ENCODE results near the gene AKT1S1.
"Not testable (repeated sequence)": the region's sequence is repeated elsewhere in the genome, so short reads cannot be mapped to it uniquely, and the experiment has no call there.

Gene AKT1S1

DNA sequence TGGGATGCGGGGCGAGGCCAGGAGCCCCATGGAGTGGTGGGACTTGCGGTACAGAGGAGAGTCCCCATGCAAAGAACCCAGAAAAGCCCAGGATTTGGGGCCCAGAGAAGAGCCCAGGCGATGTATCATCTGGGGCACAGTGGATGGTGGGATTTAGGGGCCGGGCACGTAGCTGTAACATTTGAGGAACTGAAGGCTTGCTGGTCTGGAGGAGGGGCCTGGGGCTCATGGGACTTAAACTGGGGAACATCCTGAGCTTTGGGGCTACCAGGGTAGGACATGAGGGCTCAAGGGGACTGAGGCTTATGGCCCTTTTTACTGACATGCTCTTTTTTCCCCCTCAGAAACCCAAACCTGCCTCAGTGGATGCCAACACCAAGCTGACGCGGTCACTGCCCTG lies 45.6 kb downstream of the AKT1S1 start:
- DNase-seq = no peak

DNA sequence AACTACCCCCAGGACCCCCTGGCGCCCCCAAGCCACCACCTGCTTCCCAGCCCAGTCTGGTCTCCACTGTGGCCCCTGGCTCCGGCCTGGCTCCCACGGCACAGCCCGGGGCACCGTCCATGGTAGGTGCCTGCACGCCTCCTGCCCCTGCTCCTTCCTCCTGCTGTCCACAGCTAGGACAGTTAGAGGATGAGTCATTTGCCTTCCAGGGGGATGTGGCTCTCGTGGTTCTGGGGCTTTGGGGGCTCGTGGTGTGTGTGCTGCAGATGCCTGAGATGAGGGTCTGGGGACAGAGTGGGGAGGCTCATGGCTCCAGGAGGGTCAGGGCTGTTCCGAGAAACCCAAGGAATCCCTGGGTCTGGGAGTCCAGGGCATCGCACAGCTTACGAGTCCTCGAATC lies 46.4 kb downstream of the AKT1S1 start:
- no peak for DNase-seq

GRCh38 chr19:49829721-49830120 lies 47.4 kb downstream of the AKT1S1 start:
- no peak for DNase-seq

DNA sequence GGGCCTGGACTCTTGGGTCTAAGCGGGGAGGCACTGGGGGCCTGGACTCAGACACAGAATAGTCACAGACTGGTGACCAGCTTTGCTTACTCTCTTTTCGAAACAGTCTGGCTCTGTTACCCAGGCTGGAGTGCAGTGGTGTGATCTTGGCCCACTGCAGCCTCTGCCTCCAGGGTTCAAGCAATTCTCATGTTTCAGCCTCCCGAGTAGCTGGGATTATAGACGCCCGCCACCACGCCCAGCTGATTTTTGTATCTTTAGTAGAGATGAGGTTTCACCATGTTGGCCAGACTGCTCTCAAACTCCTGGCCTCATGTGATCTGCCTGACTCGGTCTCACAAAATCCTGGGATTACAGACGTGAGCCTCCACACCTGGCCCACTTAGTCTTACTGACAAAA lies 48.0 kb downstream of the AKT1S1 start:
- DNase-seq = no peak

GRCh38 chr19:49827034-49827433 lies 50.1 kb downstream of the AKT1S1 start:
- no peak for DNase-seq

DNA sequence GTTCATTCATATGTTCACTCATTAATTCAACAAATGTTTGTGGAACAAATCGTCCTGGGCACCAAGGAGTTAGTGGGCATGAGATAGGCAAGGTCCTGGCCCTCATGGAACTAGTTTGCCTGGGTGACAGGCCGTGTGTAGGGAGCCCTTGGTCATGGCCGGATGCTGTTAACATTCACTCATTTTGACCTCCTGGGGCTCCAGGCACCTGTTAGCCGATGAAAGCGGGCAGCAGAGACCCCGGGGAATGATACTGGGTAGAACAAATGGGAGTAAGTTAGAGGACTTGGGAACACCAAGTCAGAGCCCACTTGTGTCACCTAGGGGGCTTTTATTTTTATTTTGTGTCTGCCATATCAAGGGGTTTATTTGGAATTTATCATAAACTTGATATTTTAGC lies 52.5 kb downstream of the AKT1S1 start:
- DNase-seq = no peak

DNA sequence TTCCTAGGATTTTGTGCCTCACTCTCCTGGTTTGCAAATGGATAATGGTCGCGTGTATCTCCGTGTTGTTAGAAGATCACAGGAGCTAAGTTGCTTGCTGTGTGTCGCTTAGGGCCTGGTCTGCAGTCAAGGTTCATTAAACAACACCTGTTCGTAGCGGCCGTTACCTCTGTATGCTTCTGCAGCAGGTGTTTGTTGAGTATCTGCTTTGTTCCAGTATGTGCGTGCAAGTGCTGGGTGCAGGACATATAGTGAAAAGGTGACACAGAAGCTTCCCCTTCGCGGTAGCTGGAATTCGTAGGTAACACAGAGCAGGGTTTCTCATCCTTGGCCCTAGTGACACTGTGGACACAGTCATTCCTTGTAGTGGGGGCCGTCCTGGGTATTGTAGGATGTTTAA lies 53.7 kb downstream of the AKT1S1 start:
- DNase-seq = peak; percentile 98

DNA sequence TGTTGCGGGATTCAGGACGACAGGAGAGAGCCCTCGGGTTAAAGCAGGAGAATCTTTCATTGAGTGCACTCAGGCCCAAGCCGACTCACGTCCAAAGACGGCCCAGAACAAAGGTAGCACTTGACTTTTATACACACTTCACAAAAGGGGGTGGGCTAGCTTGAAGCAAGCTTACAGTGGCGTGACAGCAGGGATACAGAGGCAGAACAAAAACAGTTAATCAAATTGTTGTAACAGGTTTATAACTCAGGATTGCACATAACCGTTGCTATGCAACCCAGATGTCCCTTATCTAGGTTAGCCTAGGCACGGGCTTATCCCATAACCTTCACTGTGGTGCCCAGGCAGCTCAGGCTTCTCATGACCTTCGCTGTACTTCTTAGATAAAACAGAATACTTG lies 57.0 kb downstream of the AKT1S1 start:
- DNase-seq = peak; percentile 81

GRCh38 chr19:49819452-49820115 lies 57.6 kb downstream of the AKT1S1 start:
- not testable (repeated sequence) for DNase-seq

All from NCI-H510A treated with DMSO at 0.1 percent for 48 hours (cell line).